GM10266 (cell line): ENCODE data around the gene RBM22.

Experiments
- DNase-seq: peaks from one replicate; pipeline ENCODE4 v3.0.0; 2012; ENCODE audit errors: extremely low spot score
- CTCF ChIP-seq: IDR thresholded peaks from 2 replicates; pipeline ENCODE4 v1.5.1; 2012; ENCODE audit warnings: mild to moderate bottlenecking, low read depth; ENCODE audit not compliant: control insufficient read depth, insufficient read depth; ENCODE audit errors: missing control alignments

Gene RBM22

GRCh38 chr5:150658121-150658520 lies 42.7 kb downstream of the RBM22 start:
- TF ChIP-seq CTCF, result no peak
- DNase-seq, result no peak

GRCh38 chr5:150656191-150657132 lies 44.4 kb downstream of the RBM22 start:
- peak; percentile 96 for DNase-seq

GRCh38 chr5:150655221-150655620 lies 45.6 kb downstream of the RBM22 start:
- DNase-seq, result no peak
- TF ChIP-seq CTCF, result no peak

More at GRCh38 chr5:150656191-150657132, 44.4 kb downstream of the RBM22 start:
- peak; percentile 80 for TF ChIP-seq CTCF

GRCh38 chr5:150653762-150654556 lies 46.9 kb downstream of the RBM22 start:
- DNase-seq, result no peak
- TF ChIP-seq CTCF, result no peak

GRCh38 chr5:150653145-150653761 lies 47.6 kb downstream of the RBM22 start:
- no peak for TF ChIP-seq CTCF
- no peak for DNase-seq

GRCh38 chr5:150651924-150652671 lies 48.8 kb downstream of the RBM22 start:
- no peak for DNase-seq
- no peak for TF ChIP-seq CTCF
